Fibroblast of the aortic adventitia (primary cell): ENCODE data around the gene ADGRG3. TPM values are rescaled to one million over a fixed set of nuclear protein-coding genes. Genes with fewer than 3 reads are reported as not detected.

Experiments
- DNase-seq: peaks from one replicate; pipeline ENCODE4 v3.0.0-alpha.2; 2010; ENCODE audit warnings: low read depth
- H3K4me3 ChIP-seq: 2 replicates; pipeline ENCODE4 v1.5.1; 2011; ENCODE audit warnings: low read depth, mild to moderate bottlenecking, control low read depth, low read length, moderate library complexity
- total RNA-seq: library from RNA; depleted of rRNA; stranded (reverse); fragments of >200 nt; gene quantifications from 2 replicates; pipeline ENCODE4 v1.2.3, GENCODE V29; 2012; ENCODE audit warnings: low replicate concordance
- TF ChIP-seq, protein P1 (sequence below): IDR thresholded peaks from 2 replicates; pipeline ENCODE4 v1.5.1; 2011; ENCODE audit warnings: mild to moderate bottlenecking, low read length, control low read depth, inconsistent platforms; ENCODE audit not compliant: insufficient read depth

Gene ADGRG3
- total RNA-seq, 1 donor = not detected

- TF ChIP-seq, protein P1, sequence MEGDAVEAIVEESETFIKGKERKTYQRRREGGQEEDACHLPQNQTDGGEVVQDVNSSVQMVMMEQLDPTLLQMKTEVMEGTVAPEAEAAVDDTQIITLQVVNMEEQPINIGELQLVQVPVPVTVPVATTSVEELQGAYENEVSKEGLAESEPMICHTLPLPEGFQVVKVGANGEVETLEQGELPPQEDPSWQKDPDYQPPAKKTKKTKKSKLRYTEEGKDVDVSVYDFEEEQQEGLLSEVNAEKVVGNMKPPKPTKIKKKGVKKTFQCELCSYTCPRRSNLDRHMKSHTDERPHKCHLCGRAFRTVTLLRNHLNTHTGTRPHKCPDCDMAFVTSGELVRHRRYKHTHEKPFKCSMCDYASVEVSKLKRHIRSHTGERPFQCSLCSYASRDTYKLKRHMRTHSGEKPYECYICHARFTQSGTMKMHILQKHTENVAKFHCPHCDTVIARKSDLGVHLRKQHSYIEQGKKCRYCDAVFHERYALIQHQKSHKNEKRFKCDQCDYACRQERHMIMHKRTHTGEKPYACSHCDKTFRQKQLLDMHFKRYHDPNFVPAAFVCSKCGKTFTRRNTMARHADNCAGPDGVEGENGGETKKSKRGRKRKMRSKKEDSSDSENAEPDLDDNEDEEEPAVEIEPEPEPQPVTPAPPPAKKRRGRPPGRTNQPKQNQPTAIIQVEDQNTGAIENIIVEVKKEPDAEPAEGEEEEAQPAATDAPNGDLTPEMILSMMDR = no peak
- no peak for DNase-seq
- H3K4me3 ChIP-seq = no peak overlapping the region
These were observed 34.6 kb upstream of the ADGRG3 start for GRCh38 chr16:57633383-57634064.

DNA sequence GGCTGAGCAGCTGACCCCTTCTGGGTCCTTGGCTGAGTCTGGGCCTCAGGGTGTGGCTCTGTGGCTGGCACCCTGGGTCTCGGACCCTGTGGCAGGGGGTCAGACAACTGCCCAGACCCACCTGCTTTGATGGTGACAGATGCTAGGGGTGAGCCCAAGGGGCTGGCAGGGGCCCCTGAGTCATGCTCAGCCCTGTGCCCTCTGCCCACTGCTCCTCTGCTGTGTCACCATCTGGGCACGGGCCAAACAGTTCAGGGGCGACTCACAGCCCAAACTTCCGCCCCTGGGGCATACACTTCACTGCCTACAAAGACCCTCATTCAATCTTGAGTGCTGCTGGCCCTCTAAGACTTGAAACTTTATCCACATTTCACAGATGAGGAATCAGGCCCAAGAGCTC lies 33.9 kb upstream of the ADGRG3 start:
- TF ChIP-seq, protein P1 = no peak
- no peak for DNase-seq

GRCh38 chr16:57635266-57636097 lies 32.6 kb upstream of the ADGRG3 start:
- TF ChIP-seq, protein P1 = no peak
- DNase-seq = no peak
- no peak overlapping the region for H3K4me3 ChIP-seq

More for the DNA sequence above, 33.9 kb upstream of the ADGRG3 start:
- no peak overlapping the region for H3K4me3 ChIP-seq

- no peak overlapping the region for H3K4me3 ChIP-seq
- TF ChIP-seq, protein P1 = no peak
- DNase-seq = no peak
These were observed 31.9 kb upstream of the ADGRG3 start for GRCh38 chr16:57636184-57636583.

DNA sequence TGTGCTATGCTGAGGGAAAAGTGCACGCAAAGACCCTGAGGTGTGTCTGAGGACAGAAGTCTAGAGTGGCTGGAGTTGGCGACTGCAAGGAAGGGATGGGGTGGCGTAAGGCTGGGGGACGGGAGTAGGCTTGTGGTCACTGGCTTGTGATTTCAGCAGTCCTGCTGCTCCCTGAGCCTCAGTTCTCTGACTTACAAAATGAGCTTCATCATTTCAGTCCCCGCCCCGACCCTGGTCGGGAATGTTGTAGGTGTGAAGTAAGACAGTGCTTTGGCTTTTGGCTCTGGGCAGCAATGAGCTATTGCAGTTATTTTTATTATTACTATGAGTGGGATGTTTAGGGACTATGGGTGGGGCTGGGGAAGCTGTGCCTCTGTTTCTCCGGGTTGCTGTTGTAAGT lies 31.1 kb upstream of the ADGRG3 start:
- no peak for DNase-seq

GRCh38 chr16:57637424-57637823 lies 30.7 kb upstream of the ADGRG3 start:
- no peak overlapping the region for H3K4me3 ChIP-seq
- DNase-seq = no peak
- TF ChIP-seq, protein P1 = no peak

More for the DNA sequence above, 31.1 kb upstream of the ADGRG3 start:
- no peak overlapping the region for H3K4me3 ChIP-seq
- TF ChIP-seq, protein P1 = no peak
